ENCODE measurements around the gene CTAGE9.

Gene CTAGE9

GRCh38 chr6:131660195-131660594 lies 50.6 kb downstream of the CTAGE9 start:
- no peak for FAIRE-seq

All from A204.1 (cell line).